Gastrocnemius medialis (tissue), 4 donors: ENCODE data around the gene DIPK1B. TPM values are rescaled to one million over a fixed set of nuclear protein-coding genes. Genes with fewer than 3 reads are reported as not detected.

ENCODE experiments used
- ATAC-seq, 2 donors: fragments of 150-250 bp; one replicate each; pipeline ENCODE4 v1.9.1; 2016
- DNase-seq, 2 donors: peaks; one replicate each; pipeline ENCODE4 v3.0.0-alpha.2; 2019
- H3K27ac ChIP-seq, 4 donors: fragments of 200-600 bp; sonication (generic); 1 replicate in 1 of 4; 2 replicates in 3 of 4; pipeline ENCODE4 v1.5.1; 2016 to 2018; ENCODE audit warnings: mild to moderate bottlenecking in 2 of 4, moderate library complexity in 1 of 4
- H3K27me3 ChIP-seq, 3 donors: fragments of 200-600 bp; sonication (generic) in 2 of 3; 1 replicate in 1 of 3; 2 replicates in 2 of 3; pipeline versions ENCODE4 v1.5.1 to v1.6.0; 2016 to 2019; ENCODE audit warnings: mild to moderate bottlenecking in 1 of 3, moderate library complexity in 1 of 3
- H3K36me3 ChIP-seq, 2 donors: fragments of 200-600 bp; sonication (generic) in 1 of 2; one replicate each; pipeline ENCODE4 v1.5.1; 2017 to 2018
- H3K4me1 ChIP-seq, 2 donors: fragments of 200-600 bp; sonication (generic) in 1 of 2; one replicate each; pipeline ENCODE4 v1.5.1; 2016 to 2017; ENCODE audit warnings: mild to moderate bottlenecking in 2 of 2
- H3K4me3 ChIP-seq, 4 donors: fragments of 200-600 bp; sonication (generic) in 3 of 4; 1 replicate in 1 of 4; 2 replicates in 3 of 4; pipeline ENCODE4 v1.5.1; 2016 to 2019; ENCODE audit warnings: mild to moderate bottlenecking in 2 of 4
- H3K9me3 ChIP-seq, 3 donors: fragments of 200-600 bp; sonication (generic) in 2 of 3; 1 replicate in 1 of 3; 2 replicates in 2 of 3; pipeline ENCODE4 v1.5.1; 2016 to 2019
- CTCF ChIP-seq, 5 experiments: fragments of 450-650 bp in 3 of 5; fragments of 200-600 bp in 2 of 5; sonication (generic) in 2 of 5; IDR thresholded peaks in 4 of 5; conservative IDR thresholded peaks in 1 of 5; 1 replicate in 4 of 5; 2 replicates in 1 of 5; pipeline ENCODE4 v1.5.1; 2016 to 2019; ENCODE audit warnings: antibody characterized with exemption in 5 of 5, mild to moderate bottlenecking in 3 of 5, moderate library complexity in 3 of 5
- POLR2A ChIP-seq, 2 donors: fragments of 450-650 bp; IDR thresholded peaks; one replicate each; pipeline ENCODE4 v1.6.1; 2017; ENCODE audit warnings: antibody characterized with exemption in 2 of 2, mild to moderate bottlenecking in 2 of 2, moderate library complexity in 2 of 2
- in situ Hi-C, 4 donors: fragments of 200-750 bp; cut with MboI; loops; one replicate each; pipeline versions ENCODE4 v1.15.0 to v1.8.0; 2017; ENCODE audit warnings: low sequenced_read_pairs in 4 of 4
- intact Hi-C: fragments of 100-400 bp; cut with DNase I; formaldehyde crosslinking; loops from one replicate; pipeline ENCODE4 v1.15.1; 2023; ENCODE audit warnings: low total_unique reads
- total RNA-seq, 4 donors: library from RNA; depleted of rRNA; stranded (reverse); fragments of >200 nt; gene quantifications; one replicate each; pipeline versions ENCODE4 v1.1.0 to v1.2.3, GENCODE V29; 2016

The DIPK1B gene
- total RNA-seq, 4 donors from 2014 or later, result 1.8 to 4.6 (median 3.8) TPM

DNA sequence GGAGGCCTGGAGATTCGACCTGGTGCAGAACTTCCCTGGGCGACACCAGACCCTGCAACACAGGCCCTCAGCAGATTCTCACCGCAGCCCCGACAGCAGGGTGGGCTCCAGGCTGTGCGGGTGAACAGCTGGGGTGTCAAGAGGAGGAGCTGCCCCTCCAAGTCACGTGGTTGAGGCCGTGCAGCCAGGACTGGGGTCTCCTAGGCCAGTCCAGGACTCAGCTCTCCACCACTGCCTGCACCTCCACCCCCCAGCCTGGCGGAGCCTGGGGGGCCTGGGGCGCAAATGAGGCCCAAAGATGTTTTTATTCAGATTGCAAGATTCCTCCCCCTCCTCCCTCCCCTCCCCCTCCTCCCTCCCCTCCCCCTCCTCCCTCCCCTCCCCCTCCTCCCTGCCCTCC lies 15.9 kb upstream of the DIPK1B start:
- Histone ChIP-seq H3K27ac (no peak overlapping the region), H3K9me3 (no peaks in the 10 kb centered on the region), H3K27me3 (peaks cover 16 to 32% (median 24%) of the 10 kb centered on the region in 3 donors), H3K4me1 (peaks cover 3 to 5% of the 10 kb centered on the region in 2 donors), H3K4me3 (no peak overlapping the region), H3K36me3 (no peaks in the 10 kb centered on the region)
- ATAC-seq (no peak), DNase-seq (no peak)
- intact Hi-C loops, result no loop called here
- TF ChIP-seq CTCF (IDR thresholded peaks at IDR 0.05 in 4 of 5, conservative IDR thresholded peaks at IDR 0.05 in 1 of 5) (no peak), POLR2A (IDR thresholded peaks at IDR 0.05) (no peak)
- in situ Hi-C loops, result no loop called here

DNA sequence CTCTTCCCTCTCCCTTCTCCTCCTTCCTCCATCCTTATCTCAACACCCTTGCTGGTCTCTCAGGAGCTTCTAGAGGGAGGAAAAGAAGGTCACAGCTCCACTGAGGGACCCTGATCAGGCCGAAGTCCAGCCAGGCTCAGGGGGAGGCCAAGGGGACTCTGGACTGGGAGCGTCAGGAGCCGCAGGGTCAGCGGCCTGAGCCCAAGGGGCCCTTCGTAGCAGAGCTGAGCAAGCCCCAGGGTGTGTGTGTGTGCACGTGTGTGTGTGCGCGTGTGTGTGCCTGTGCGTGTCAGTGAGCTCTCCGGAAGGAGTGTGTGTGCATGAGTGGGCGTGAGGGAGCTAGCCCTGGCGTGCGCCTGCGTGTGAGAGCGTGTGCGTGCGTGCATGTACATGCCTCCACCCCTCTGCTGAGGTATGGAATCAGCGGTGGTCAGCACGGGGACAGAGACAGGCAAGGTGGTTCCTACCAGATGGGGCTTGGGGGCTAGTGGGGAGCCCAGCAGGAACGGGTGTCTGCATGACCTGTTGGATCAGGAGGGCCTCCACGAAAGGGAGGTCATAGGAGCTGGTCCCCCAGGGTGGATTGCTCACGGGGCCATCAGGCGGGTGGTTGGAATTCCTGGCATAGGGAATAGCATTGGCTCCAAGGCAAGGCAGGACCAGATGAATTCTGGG lies 15.1 kb upstream of the DIPK1B start:
- Histone ChIP-seq H3K27me3 (peaks cover 16 to 37% (median 26%) of the 10 kb centered on the region in 3 donors), H3K9me3 (no peaks in the 10 kb centered on the region), H3K4me1 (peaks cover 3 to 5% of the 10 kb centered on the region in 2 donors), H3K36me3 (no peaks in the 10 kb centered on the region), H3K27ac (no peak overlapping the region), H3K4me3 (no peak overlapping the region)
- no peak for DNase-seq
- in situ Hi-C loops (no loop called here), intact Hi-C loops (no loop called here)
- TF ChIP-seq CTCF (IDR thresholded peaks at IDR 0.05 in 4 of 5, conservative IDR thresholded peaks at IDR 0.05 in 1 of 5) (no peak), POLR2A (IDR thresholded peaks at IDR 0.05) (no peak)
- ATAC-seq, result no peak

DNA sequence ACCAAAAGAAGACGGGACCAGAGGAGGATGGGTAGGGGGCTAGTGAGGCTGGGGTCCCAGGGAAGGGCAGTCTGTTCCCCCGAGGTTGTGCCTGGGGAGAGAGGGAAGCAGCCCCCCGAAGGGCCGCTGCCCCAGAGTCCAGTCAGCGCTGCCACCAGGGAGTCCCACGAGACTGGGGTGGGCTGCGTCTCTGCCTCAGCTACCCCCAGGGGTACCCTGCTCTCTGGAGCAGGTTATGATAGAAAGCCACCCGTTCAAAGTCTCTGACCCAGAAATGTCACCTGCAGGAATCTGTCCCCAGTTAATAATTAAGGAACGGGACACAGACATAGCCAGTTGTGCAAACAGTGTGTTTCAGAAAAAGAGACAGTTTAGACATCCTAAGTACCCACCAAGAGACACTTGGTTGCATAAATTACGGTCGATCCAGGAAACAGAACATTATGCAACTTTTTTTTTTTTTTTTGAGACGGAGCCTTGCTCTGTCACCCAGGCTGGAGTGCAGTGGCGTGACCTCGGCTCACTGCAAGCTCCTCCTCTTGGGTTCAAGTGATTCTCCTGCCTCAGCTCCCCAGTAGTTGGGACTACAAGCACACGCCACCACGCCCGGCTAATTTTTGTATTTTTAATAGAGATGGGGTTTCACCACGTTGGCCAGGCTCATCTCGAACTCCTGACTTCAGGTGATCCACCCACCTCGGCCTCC lies 14.4 kb upstream of the DIPK1B start:
- no peak for ATAC-seq
- TF ChIP-seq CTCF (IDR thresholded peaks at IDR 0.05 in 4 of 5, conservative IDR thresholded peaks at IDR 0.05 in 1 of 5), result no peak
- TF ChIP-seq POLR2A (IDR thresholded peaks at IDR 0.05), result no peak

DNA sequence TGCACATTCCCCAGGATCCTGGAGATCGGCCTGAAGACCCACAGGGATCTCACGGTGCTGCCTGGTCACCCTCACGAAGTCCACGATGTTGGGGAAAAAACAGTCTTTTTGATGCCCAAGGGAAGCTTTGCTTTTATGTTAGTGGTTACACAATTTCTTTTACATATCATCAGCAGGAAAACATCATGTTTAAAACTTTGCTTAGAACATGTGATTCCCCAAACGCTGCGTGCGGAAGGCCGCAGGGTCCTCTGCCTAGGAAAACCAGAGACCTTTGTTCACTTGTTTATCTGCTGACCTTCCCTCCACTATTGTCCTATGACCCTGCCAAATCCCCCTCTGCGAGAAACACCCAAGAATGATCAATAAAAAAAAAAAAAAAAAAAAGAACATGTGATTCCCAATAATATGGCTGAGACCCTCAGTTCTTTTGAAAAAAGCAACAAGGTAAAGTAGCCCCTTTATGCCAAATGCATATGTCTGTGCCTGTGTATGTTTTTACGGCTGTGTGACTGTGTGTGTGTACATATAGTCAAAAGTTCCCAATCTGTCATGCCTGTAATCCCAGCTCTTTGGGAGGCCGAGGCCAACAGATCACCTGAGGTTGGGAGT lies 13.6 kb upstream of the DIPK1B start:
- H3K4me1 ChIP-seq, result peaks cover 3% of the 10 kb centered on the region in 2 donors
- ATAC-seq, result no peak
- peaks cover 16 to 37% (median 26%) of the 10 kb centered on the region in 3 donors for H3K27me3 ChIP-seq
- intact Hi-C loops, result no loop called here
- no peak overlapping the region for H3K27ac ChIP-seq
- no peak overlapping the region for H3K4me3 ChIP-seq
- in situ Hi-C loops, result no loop called here
- DNase-seq, result no peak
- no peaks in the 10 kb centered on the region for H3K9me3 ChIP-seq
- TF ChIP-seq CTCF (IDR thresholded peaks at IDR 0.05 in 4 of 5, conservative IDR thresholded peaks at IDR 0.05 in 1 of 5), result no peak
- no peak for TF ChIP-seq POLR2A (IDR thresholded peaks at IDR 0.05)
- no peaks in the 10 kb centered on the region for H3K36me3 ChIP-seq

More for the DNA sequence above, 14.4 kb upstream of the DIPK1B start:
- Histone ChIP-seq H3K9me3 (no peaks in the 10 kb centered on the region), H3K4me3 (no peak overlapping the region), H3K27me3 (peaks cover 16 to 37% (median 26%) of the 10 kb centered on the region in 3 donors), H3K36me3 (no peaks in the 10 kb centered on the region), H3K27ac (no peak overlapping the region), H3K4me1 (peaks cover 3 to 5% of the 10 kb centered on the region in 2 donors)
- intact Hi-C loops, result no loop called here
- DNase-seq, result no peak
- in situ Hi-C loops, result no loop called here
